Measurements from ENCODE around the gene SLC22A13. TPM values are rescaled to one million over a fixed set of nuclear protein-coding genes. Genes with fewer than 3 reads are reported as not detected.

Gene SLC22A13
- total and polyA plus RNA-seq, 10 of the 15 experiments (the other 5 are each of a cell fraction or from before 2014, with no cell fraction given), result 0.03 to 0.19 (median 0.11) TPM; not detected in 5

DNA sequence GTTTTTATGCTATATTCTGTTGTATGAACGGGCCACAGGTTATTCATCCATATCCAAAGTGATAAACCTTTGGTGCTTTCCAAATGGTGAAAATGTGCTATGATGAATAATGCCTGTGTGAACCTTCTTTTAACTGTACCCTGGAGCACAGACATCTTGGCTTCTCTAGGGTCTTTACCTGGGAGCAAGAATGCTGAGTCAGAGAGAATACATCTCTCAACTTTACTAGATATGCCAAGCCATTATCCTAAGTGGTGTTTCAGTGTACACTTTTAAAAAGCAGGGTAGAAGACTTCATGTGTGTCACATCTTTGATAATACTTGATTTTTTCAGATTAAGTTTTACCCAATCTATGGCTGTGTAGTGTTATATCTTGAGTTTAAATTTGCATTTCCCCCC lies 57.4 kb downstream of the SLC22A13 start:
- ATAC-seq (no peak), FAIRE-seq (no peak), DNase-seq (ENCODE audit: low read depth, low spot score) (no peak)
- ChIA-PET SMC1A (ENCODE audit: uncharacterized antibody, unreplicated experiment) (no interaction called here), POLR2A (no interaction called here), RAD21 (ENCODE audit: unreplicated experiment) (no interaction called here), CTCF (no interaction called here)
- 0% methylated on average over 1 of the region's 1 CpG for WGBS (ENCODE audit: insufficient coverage, insufficient replicate concordance, low lambda C conversion rate, missing lambda C conversion rate)
- in situ Hi-C loops (cut with MboI), result no loop called here
- Histone ChIP-seq H3K79me2 (ENCODE audit: control insufficient read depth, insufficient read depth, low read length) (no peaks in the 10 kb centered on the region), H3K9ac (ENCODE audit: control insufficient read depth, insufficient read depth, low read length) (no peak overlapping the region), H2AFZ (ENCODE audit: control insufficient read depth, low read depth, low read length) (no peak overlapping the region), H3K4me3 (no peak overlapping the region), H3K4me2 (ENCODE audit: control insufficient read depth, insufficient read depth) (no peak overlapping the region), H3K27me3 (replicated peaks in 1 of 2; ENCODE audit: control insufficient read depth in 2 of 2, insufficient read depth in 2 of 2, low read length in 1 of 2) (no peaks in the 10 kb centered on the region), H3K36me3 (ENCODE audit: control insufficient read depth in 2 of 2, insufficient read depth in 2 of 2, low read length in 1 of 2) (no peaks in the 10 kb centered on the region), H3K4me1 (ENCODE audit: control insufficient read depth, insufficient read depth, low read length) (no peaks in the 10 kb centered on the region), H4K20me1 (ENCODE audit: control insufficient read depth, insufficient read depth) (no peaks in the 10 kb centered on the region), H3K9me3 (replicated peaks; ENCODE audit: control insufficient read depth, insufficient read depth, low read length) (peaks cover 2% of the 10 kb centered on the region; the same call in 2 of the 3 replicates), H3K27ac (ENCODE audit: control insufficient read depth, insufficient read depth) (no peak overlapping the region)
- intact Hi-C loops (cut with micrococcal nuclease; ENCODE audit: unreplicated experiment), result loop anchor here (10.0 kb wide), 1 partner anchor 332 kb away; no protein-coding TSS in a partner anchor
- BruUV-seq (replicated peaks), result no TSS peak
- TF ChIP-seq CUX1 (IDR thresholded peaks at IDR 0.05; ENCODE audit: insufficient replicate concordance, low read depth, low read length) (no peak), PAX8 (IDR thresholded peaks at IDR 0.05) (no peak), SMAD1 (IDR thresholded peaks at IDR 0.05; ENCODE audit: low read depth, partially characterized antibody) (no peak), RELA (IDR thresholded peaks at IDR 0.05; ENCODE audit: borderline replicate concordance, partially characterized antibody) (no peak), ATF7 (IDR thresholded peaks at IDR 0.05; ENCODE audit: low read depth) (no peak), HDAC2 (IDR thresholded peaks at IDR 0.05) (no peak), POU2F2 (IDR thresholded peaks at IDR 0.05; ENCODE audit: borderline replicate concordance, low read depth, low read length) (no peak)
- TF ChIP-seq, protein P1, sequence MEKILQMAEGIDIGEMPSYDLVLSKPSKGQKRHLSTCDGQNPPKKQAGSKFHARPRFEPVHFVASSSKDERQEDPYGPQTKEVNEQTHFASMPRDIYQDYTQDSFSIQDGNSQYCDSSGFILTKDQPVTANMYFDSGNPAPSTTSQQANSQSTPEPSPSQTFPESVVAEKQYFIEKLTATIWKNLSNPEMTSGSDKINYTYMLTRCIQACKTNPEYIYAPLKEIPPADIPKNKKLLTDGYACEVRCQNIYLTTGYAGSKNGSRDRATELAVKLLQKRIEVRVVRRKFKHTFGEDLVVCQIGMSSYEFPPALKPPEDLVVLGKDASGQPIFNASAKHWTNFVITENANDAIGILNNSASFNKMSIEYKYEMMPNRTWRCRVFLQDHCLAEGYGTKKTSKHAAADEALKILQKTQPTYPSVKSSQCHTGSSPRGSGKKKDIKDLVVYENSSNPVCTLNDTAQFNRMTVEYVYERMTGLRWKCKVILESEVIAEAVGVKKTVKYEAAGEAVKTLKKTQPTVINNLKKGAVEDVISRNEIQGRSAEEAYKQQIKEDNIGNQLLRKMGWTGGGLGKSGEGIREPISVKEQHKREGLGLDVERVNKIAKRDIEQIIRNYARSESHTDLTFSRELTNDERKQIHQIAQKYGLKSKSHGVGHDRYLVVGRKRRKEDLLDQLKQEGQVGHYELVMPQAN (conservative IDR thresholded peaks at IDR 0.05), result no peak
- TF ChIP-seq, protein P2, sequence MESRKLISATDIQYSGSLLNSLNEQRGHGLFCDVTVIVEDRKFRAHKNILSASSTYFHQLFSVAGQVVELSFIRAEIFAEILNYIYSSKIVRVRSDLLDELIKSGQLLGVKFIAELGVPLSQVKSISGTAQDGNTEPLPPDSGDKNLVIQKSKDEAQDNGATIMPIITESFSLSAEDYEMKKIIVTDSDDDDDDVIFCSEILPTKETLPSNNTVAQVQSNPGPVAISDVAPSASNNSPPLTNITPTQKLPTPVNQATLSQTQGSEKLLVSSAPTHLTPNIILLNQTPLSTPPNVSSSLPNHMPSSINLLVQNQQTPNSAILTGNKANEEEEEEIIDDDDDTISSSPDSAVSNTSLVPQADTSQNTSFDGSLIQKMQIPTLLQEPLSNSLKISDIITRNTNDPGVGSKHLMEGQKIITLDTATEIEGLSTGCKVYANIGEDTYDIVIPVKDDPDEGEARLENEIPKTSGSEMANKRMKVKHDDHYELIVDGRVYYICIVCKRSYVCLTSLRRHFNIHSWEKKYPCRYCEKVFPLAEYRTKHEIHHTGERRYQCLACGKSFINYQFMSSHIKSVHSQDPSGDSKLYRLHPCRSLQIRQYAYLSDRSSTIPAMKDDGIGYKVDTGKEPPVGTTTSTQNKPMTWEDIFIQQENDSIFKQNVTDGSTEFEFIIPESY (IDR thresholded peaks at IDR 0.05), result no peak
- TF ChIP-seq, protein P3, sequence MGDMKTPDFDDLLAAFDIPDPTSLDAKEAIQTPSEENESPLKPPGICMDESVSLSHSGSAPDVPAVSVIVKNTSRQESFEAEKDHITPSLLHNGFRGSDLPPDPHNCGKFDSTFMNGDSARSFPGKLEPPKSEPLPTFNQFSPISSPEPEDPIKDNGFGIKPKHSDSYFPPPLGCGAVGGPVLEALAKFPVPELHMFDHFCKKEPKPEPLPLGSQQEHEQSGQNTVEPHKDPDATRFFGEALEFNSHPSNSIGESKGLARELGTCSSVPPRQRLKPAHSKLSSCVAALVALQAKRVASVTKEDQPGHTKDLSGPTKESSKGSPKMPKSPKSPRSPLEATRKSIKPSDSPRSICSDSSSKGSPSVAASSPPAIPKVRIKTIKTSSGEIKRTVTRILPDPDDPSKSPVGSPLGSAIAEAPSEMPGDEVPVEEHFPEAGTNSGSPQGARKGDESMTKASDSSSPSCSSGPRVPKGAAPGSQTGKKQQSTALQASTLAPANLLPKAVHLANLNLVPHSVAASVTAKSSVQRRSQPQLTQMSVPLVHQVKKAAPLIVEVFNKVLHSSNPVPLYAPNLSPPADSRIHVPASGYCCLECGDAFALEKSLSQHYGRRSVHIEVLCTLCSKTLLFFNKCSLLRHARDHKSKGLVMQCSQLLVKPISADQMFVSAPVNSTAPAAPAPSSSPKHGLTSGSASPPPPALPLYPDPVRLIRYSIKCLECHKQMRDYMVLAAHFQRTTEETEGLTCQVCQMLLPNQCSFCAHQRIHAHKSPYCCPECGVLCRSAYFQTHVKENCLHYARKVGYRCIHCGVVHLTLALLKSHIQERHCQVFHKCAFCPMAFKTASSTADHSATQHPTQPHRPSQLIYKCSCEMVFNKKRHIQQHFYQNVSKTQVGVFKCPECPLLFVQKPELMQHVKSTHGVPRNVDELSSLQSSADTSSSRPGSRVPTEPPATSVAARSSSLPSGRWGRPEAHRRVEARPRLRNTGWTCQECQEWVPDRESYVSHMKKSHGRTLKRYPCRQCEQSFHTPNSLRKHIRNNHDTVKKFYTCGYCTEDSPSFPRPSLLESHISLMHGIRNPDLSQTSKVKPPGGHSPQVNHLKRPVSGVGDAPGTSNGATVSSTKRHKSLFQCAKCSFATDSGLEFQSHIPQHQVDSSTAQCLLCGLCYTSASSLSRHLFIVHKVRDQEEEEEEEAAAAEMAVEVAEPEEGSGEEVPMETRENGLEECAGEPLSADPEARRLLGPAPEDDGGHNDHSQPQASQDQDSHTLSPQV (IDR thresholded peaks at IDR 0.05), result no peak
